ENCODE results near the gene COL25A1. TPM values are rescaled to one million over a fixed set of nuclear protein-coding genes. Genes with fewer than 3 reads are reported as not detected.
"Not testable (repeated sequence)": the region's sequence is repeated elsewhere in the genome, so short reads cannot be mapped to it uniquely, and the experiment has no call there.

Gene COL25A1
- total RNA-seq, 1 experiment from 2014 or later = not detected

- no peak for DNase-seq (ENCODE audit: low read depth)
- in situ Hi-C loops (cut with HindIII; ENCODE audit: low pct_unique_long_range_greater_than_20kb, low sequenced_read_pairs) = no loop called here
Observed at GRCh38 chr4:109014593-109015412, 287.7 kb downstream of the COL25A1 start.

GRCh38 chr4:109012286-109012880, 290.1 kb downstream of the COL25A1 start:
- in situ Hi-C loops (cut with HindIII; ENCODE audit: low pct_unique_long_range_greater_than_20kb, low sequenced_read_pairs) = no loop called here
- no peak for DNase-seq (ENCODE audit: low read depth)

- in situ Hi-C loops (cut with HindIII; ENCODE audit: low pct_unique_long_range_greater_than_20kb, low sequenced_read_pairs) = no loop called here
- DNase-seq (ENCODE audit: low read depth) = no peak
Observed at GRCh38 chr4:109011241-109012026, 291.0 kb downstream of the COL25A1 start.

GRCh38 chr4:109010521-109010920, 291.9 kb downstream of the COL25A1 start:
- no peak for DNase-seq (ENCODE audit: low read depth)
- in situ Hi-C loops (cut with HindIII; ENCODE audit: low pct_unique_long_range_greater_than_20kb, low sequenced_read_pairs) = no loop called here

- in situ Hi-C loops (cut with HindIII; ENCODE audit: low pct_unique_long_range_greater_than_20kb, low sequenced_read_pairs) = no loop called here
- DNase-seq (ENCODE audit: low read depth) = no peak
Observed at GRCh38 chr4:109009909-109010308, 292.5 kb downstream of the COL25A1 start.

GRCh38 chr4:109007976-109008375, 294.5 kb downstream of the COL25A1 start:
- in situ Hi-C loops (cut with HindIII; ENCODE audit: low pct_unique_long_range_greater_than_20kb, low sequenced_read_pairs) = no loop called here
- no peak for DNase-seq (ENCODE audit: low read depth)

- no peak for DNase-seq (ENCODE audit: low read depth)
- in situ Hi-C loops (cut with HindIII; ENCODE audit: low pct_unique_long_range_greater_than_20kb, low sequenced_read_pairs) = no loop called here
Observed at GRCh38 chr4:109005523-109005922, 296.9 kb downstream of the COL25A1 start.

- no peak for DNase-seq (ENCODE audit: low read depth)
- in situ Hi-C loops (cut with HindIII; ENCODE audit: low pct_unique_long_range_greater_than_20kb, low sequenced_read_pairs) = no loop called here
Observed at GRCh38 chr4:109004418-109004817, 298.0 kb downstream of the COL25A1 start.

- no peak for DNase-seq (ENCODE audit: low read depth)
- in situ Hi-C loops (cut with HindIII; ENCODE audit: low pct_unique_long_range_greater_than_20kb, low sequenced_read_pairs) = no loop called here
Observed at GRCh38 chr4:109003964-109004363, 298.5 kb downstream of the COL25A1 start.

- DNase-seq (ENCODE audit: low read depth) = no peak
- in situ Hi-C loops (cut with HindIII; ENCODE audit: low pct_unique_long_range_greater_than_20kb, low sequenced_read_pairs) = no loop called here
Observed at GRCh38 chr4:108991551-108992328, 310.7 kb downstream of the COL25A1 start.

- no peak for DNase-seq (ENCODE audit: low read depth)
- in situ Hi-C loops (cut with HindIII; ENCODE audit: low pct_unique_long_range_greater_than_20kb, low sequenced_read_pairs) = no loop called here
Observed at GRCh38 chr4:108988464-108989195, 313.8 kb downstream of the COL25A1 start.

GRCh38 chr4:108984495-108984894, 318.0 kb downstream of the COL25A1 start:
- DNase-seq (ENCODE audit: low read depth); in situ Hi-C loops (cut with HindIII; ENCODE audit: low pct_unique_long_range_greater_than_20kb, low sequenced_read_pairs): not testable (repeated sequence)

- in situ Hi-C loops (cut with HindIII; ENCODE audit: low pct_unique_long_range_greater_than_20kb, low sequenced_read_pairs) = no loop called here
Observed at GRCh38 chr4:108982402-108983185, 319.9 kb downstream of the COL25A1 start.

GRCh38 chr4:108980455-108981239, 321.8 kb downstream of the COL25A1 start:
- DNase-seq (ENCODE audit: low read depth) = no peak
- in situ Hi-C loops (cut with HindIII; ENCODE audit: low pct_unique_long_range_greater_than_20kb, low sequenced_read_pairs) = no loop called here

More at GRCh38 chr4:108982402-108983185, 319.9 kb downstream of the COL25A1 start:
- DNase-seq (ENCODE audit: low read depth) = no peak

- no peak for DNase-seq (ENCODE audit: low read depth)
- in situ Hi-C loops (cut with HindIII; ENCODE audit: low pct_unique_long_range_greater_than_20kb, low sequenced_read_pairs) = no loop called here
Observed at GRCh38 chr4:108979759-108980158, 322.7 kb downstream of the COL25A1 start.

GRCh38 chr4:108978066-108978465, 324.4 kb downstream of the COL25A1 start:
- in situ Hi-C loops (cut with HindIII; ENCODE audit: low pct_unique_long_range_greater_than_20kb, low sequenced_read_pairs) = no loop called here
- DNase-seq (ENCODE audit: low read depth) = no peak

Data from Caki2 (cell line).